HEK293 (cell line): ENCODE measurements around the gene BTBD2.

ENCODE experiments used
- CTCF ChIA-PET: fragments of 350-600 bp; formaldehyde crosslinking; extraction: SDS; loops from one replicate; lab custom pipeline; 2021; ENCODE audit warnings: antibody characterized with exemption; lab: Yijun Ruan, JAX
- POLR2A ChIA-PET: fragments of 300-600 bp; formaldehyde crosslinking; extraction: SDS; loops from one replicate; lab custom pipeline; 2020; ENCODE audit warnings: antibody characterized with exemption, inconsistent platforms; lab: Yijun Ruan, JAX
- H3K27ac ChIP-seq: fragments of 200-500 bp; sonication (Bioruptor generic); 2 replicates; pipeline ENCODE4 v1.5.1; 2014; ENCODE audit warnings: low read depth, low read length, control low read depth, inconsistent platforms; ENCODE audit errors: extremely low read depth
- H3K36me3 ChIP-seq, 2 experiments: fragments of 200-500 bp in 1 of 2; sonication (Bioruptor generic) in 1 of 2; 1 replicate in 1 of 2; 2 replicates in 1 of 2; pipeline ENCODE4 v1.5.1; 2014 to 2017; ENCODE audit warnings: inconsistent platforms in 2 of 2, low read length in 2 of 2; ENCODE audit not compliant: control insufficient read depth in 2 of 2, insufficient read depth in 1 of 2
- H3K4me1 ChIP-seq: fragments of 200-500 bp; sonication (Bioruptor generic); 2 replicates; pipeline ENCODE4 v1.5.1; 2014; ENCODE audit warnings: mild to moderate bottlenecking, low read length, inconsistent platforms; ENCODE audit not compliant: control insufficient read depth, insufficient read depth
- H3K4me3 ChIP-seq: 2 replicates; pipeline ENCODE4 v1.5.1; 2011; ENCODE audit warnings: low read depth, mild to moderate bottlenecking, control low read depth, low read length, moderate library complexity
- H3K9me3 ChIP-seq: fragments of 200-500 bp; sonication (Bioruptor generic); 2 replicates; pipeline ENCODE4 v1.5.1; 2014; ENCODE audit warnings: low read depth, low read length, inconsistent platforms; ENCODE audit not compliant: control insufficient read depth, insufficient read depth
- GLI4 ChIP-seq: fragments of 450-650 bp; formaldehyde crosslinking; IDR thresholded peaks from 2 replicates; pipeline ENCODE4 v1.5.1; 2016; ENCODE audit warnings: missing biosample characterization, missing genetic modification characterization
- SP2 ChIP-seq: fragments of 450-650 bp; formaldehyde crosslinking; IDR thresholded peaks from 2 replicates; pipeline ENCODE4 v1.5.1; 2016; ENCODE audit warnings: missing biosample characterization, missing genetic modification characterization
- YY1 ChIP-seq: fragments of 450-650 bp; formaldehyde crosslinking; IDR thresholded peaks from 2 replicates; pipeline ENCODE4 v1.5.1; 2018; ENCODE audit warnings: missing biosample characterization, missing genetic modification characterization
- ZFP37 ChIP-seq: fragments of 450-650 bp; formaldehyde crosslinking; IDR thresholded peaks from 2 replicates; pipeline ENCODE4 v1.5.1; 2016; ENCODE audit warnings: missing biosample characterization, missing genetic modification characterization
- ZNF174 ChIP-seq: fragments of 450-650 bp; formaldehyde crosslinking; IDR thresholded peaks from 2 replicates; pipeline ENCODE4 v1.5.0; 2017; ENCODE audit warnings: missing biosample characterization, mild to moderate bottlenecking, missing genetic modification characterization
- ZNF184 ChIP-seq: fragments of 450-650 bp; IDR thresholded peaks from 2 replicates; pipeline ENCODE4 v1.5.1; 2018; ENCODE audit warnings: missing biosample characterization, mild to moderate bottlenecking, missing genetic modification characterization
- ZNF211 ChIP-seq: fragments of 450-650 bp; formaldehyde crosslinking; IDR thresholded peaks from 2 replicates; pipeline ENCODE4 v1.5.1; 2016; ENCODE audit warnings: low read depth, missing biosample characterization, missing genetic modification characterization
- ZNF266 ChIP-seq: fragments of 450-650 bp; formaldehyde crosslinking; IDR thresholded peaks from 2 replicates; pipeline ENCODE4 v1.5.1; 2016; ENCODE audit warnings: missing biosample characterization, missing genetic modification characterization, low read depth
- ZNF341 ChIP-seq: fragments of 450-650 bp; formaldehyde crosslinking; IDR thresholded peaks from 2 replicates; pipeline ENCODE4; 2016; ENCODE audit warnings: low read depth, missing biosample characterization, missing genetic modification characterization
- ZNF426 ChIP-seq: fragments of 450-650 bp; formaldehyde crosslinking; IDR thresholded peaks from 2 replicates; pipeline ENCODE4 v1.5.1; 2017; ENCODE audit warnings: missing biosample characterization, missing genetic modification characterization, mild to moderate bottlenecking, inconsistent platforms, moderate library complexity
- ZNF600 ChIP-seq: fragments of 450-650 bp; formaldehyde crosslinking; IDR thresholded peaks from 2 replicates; pipeline ENCODE4 v1.5.1; 2016; ENCODE audit warnings: missing biosample characterization, missing genetic modification characterization
- ZNF664 ChIP-seq: fragments of 450-650 bp; formaldehyde crosslinking; IDR thresholded peaks from 2 replicates; pipeline ENCODE4 v1.5.1; 2016; ENCODE audit warnings: missing biosample characterization, missing genetic modification characterization
- ZNF670 ChIP-seq: fragments of 450-650 bp; formaldehyde crosslinking; IDR thresholded peaks from 2 replicates; pipeline ENCODE4 v1.5.1; 2016; ENCODE audit warnings: missing biosample characterization, missing genetic modification characterization, low read depth
- TF ChIP-seq, protein P1 (sequence below): fragments of 450-650 bp; formaldehyde crosslinking; IDR thresholded peaks from 2 replicates; pipeline ENCODE4 v1.5.1; 2016; ENCODE audit warnings: missing biosample characterization, missing genetic modification characterization, borderline replicate concordance
- TF ChIP-seq, protein P2 (sequence below): fragments of 450-650 bp; formaldehyde crosslinking; IDR thresholded peaks from 2 replicates; pipeline ENCODE4 v1.5.0; 2017; ENCODE audit warnings: missing biosample characterization, missing genetic modification characterization, borderline replicate concordance
- TF ChIP-seq, protein P3 (sequence below): fragments of 450-650 bp; formaldehyde crosslinking; IDR thresholded peaks from 2 replicates; pipeline ENCODE4 v1.5.1; 2016; ENCODE audit warnings: missing biosample characterization, missing genetic modification characterization
- TF ChIP-seq, protein P4 (sequence below): fragments of 450-650 bp; formaldehyde crosslinking; IDR thresholded peaks from 2 replicates; pipeline ENCODE4 v1.5.1; 2017; ENCODE audit warnings: missing biosample characterization, missing genetic modification characterization
- TF ChIP-seq, protein P5 (sequence below): fragments of 450-650 bp; formaldehyde crosslinking; IDR thresholded peaks from 2 replicates; pipeline ENCODE4 v1.5.1; 2016; ENCODE audit warnings: missing biosample characterization, missing genetic modification characterization
- TF ChIP-seq, protein P6 (sequence below): fragments of 450-650 bp; formaldehyde crosslinking; IDR thresholded peaks from 2 replicates; pipeline ENCODE4 v1.5.1; 2016; ENCODE audit warnings: missing biosample characterization, missing genetic modification characterization

Gene BTBD2

DNA sequence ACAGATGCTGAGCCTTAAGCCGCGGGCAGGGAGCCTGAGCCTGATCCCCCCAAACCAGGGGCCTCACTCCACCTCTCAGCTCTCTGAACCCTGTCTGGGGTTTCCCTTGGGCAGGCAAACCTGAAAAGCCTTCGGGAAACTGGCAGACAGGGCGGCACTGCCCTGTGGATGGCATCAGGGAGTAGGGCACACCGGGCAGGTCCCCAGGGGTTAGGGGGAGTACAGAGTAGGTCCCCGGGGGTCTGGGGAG, 25.8 kb upstream of the BTBD2 start (continued):
- TF ChIP-seq ZNF426 (tag by site-specific recombination) (no peak), ZNF670 (tag by site-specific recombination) (no peak), ZNF174 (tag by site-specific recombination) (no peak), ZNF211 (tag by site-specific recombination) (no peak)
- TF ChIP-seq, protein P1, sequence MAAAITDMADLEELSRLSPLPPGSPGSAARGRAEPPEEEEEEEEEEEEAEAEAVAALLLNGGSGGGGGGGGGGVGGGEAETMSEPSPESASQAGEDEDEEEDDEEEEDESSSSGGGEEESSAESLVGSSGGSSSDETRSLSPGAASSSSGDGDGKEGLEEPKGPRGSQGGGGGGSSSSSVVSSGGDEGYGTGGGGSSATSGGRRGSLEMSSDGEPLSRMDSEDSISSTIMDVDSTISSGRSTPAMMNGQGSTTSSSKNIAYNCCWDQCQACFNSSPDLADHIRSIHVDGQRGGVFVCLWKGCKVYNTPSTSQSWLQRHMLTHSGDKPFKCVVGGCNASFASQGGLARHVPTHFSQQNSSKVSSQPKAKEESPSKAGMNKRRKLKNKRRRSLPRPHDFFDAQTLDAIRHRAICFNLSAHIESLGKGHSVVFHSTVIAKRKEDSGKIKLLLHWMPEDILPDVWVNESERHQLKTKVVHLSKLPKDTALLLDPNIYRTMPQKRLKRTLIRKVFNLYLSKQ (tag by site-specific recombination): no peak
- TF ChIP-seq, protein P2, sequence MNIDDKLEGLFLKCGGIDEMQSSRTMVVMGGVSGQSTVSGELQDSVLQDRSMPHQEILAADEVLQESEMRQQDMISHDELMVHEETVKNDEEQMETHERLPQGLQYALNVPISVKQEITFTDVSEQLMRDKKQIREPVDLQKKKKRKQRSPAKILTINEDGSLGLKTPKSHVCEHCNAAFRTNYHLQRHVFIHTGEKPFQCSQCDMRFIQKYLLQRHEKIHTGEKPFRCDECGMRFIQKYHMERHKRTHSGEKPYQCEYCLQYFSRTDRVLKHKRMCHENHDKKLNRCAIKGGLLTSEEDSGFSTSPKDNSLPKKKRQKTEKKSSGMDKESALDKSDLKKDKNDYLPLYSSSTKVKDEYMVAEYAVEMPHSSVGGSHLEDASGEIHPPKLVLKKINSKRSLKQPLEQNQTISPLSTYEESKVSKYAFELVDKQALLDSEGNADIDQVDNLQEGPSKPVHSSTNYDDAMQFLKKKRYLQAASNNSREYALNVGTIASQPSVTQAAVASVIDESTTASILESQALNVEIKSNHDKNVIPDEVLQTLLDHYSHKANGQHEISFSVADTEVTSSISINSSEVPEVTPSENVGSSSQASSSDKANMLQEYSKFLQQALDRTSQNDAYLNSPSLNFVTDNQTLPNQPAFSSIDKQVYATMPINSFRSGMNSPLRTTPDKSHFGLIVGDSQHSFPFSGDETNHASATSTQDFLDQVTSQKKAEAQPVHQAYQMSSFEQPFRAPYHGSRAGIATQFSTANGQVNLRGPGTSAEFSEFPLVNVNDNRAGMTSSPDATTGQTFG (tag by site-specific recombination): no peak
- TF ChIP-seq, protein P3, sequence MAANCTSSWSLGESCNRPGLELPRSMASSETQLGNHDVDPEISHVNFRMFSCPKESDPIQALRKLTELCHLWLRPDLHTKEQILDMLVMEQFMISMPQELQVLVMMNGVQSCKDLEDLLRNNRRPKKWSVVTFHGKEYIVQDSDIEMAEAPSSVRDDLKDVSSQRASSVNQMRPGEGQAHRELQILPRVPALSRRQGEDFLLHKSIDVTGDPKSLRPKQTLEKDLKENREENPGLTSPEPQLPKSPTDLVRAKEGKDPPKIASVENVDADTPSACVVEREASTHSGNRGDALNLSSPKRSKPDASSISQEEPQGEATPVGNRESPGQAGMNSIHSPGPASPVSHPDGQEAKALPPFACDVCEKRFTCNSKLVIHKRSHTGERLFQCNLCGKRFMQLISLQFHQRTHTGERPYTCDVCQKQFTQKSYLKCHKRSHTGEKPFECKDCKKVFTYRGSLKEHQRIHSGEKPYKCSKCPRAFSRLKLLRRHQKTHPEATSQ (tag by site-specific recombination): no peak

DNA sequence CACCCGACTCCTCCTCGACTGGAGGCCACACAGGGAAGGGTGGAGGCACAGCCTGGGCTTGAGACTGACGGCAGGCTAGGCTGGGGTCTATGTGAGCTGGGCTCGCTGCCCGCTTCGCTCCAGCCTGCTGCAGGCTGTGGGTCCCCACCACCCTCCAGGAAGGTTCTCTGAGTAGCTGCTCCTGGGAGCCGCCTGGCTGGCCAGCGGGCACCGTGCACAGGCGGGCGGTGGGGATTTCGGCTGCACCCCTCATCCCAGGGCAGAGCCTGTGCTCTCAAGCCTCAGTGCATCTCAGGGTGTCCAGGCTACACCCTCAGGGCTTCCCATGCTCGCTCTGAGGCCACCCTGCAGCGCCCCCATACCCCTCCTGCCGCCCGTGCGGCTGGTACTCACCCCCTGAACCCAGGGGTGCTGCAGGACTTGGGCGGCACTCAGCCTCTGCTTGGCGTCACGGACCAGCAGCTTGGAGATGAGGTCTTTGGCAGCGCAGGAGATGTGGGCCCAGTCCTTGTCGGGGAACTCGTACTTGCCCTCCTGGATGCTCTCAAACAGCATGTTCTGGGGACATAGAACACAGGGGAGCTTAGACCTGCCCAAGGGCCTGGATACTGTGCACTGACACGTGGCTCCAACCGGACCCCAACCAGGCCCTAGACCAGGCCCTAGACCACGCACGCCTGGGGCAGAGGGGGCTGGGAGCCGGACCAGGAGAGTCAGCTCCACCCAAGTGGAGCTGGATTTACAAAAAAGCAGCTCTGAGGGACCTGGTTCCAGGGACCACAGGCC, 25.3 kb upstream of the BTBD2 start:
- no peaks in the 10 kb centered on the region for H3K9me3 ChIP-seq
- POLR2A ChIA-PET: interaction anchor here (0.5 to 0.8 kb wide), 2 partner anchors 9 to 17 kb away, joined by 3 read pairs; no protein-coding TSS in a partner anchor

DNA sequence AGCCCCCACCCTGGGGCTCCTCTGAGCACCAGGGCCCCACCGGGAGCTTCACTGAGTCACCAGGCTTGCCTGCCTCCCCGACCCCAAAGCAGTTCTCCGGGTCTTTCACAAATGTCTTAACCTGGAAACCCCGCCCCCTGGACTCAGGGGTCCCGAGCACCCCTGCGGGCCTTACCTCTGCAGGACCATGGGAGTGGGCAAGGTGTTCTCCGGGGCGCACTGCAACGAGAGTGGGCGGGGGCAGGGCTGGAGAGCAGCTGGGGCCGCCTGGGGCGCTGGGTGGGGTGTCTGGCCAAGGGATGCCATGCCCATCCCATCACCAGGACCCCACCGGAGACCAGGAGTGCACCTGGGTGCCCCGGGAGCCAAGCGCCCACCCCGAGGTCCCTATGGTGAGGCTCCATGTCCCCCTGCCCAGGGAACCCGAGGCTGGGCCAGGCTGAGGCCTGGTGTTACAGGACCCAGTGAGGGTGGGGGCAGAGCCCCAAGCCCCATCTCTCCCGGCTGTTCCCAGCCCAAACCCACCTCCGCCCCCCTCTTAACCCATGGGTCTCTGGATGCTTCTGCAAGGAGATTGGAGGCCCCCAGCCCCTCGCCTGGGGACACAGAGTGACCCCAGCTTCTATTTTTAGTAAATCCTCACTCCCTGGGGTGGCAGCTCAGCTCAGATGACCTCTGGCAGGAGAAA, 24.6 kb upstream of the BTBD2 start:
- CTCF ChIA-PET: interaction anchor here (1.1 kb wide), 1 partner anchor 21 kb away, joined by 8 read pairs; no protein-coding TSS in a partner anchor
- no peak overlapping the region for H3K27ac ChIP-seq
- H3K9me3 ChIP-seq: no peaks in the 10 kb centered on the region
- H3K4me1 ChIP-seq: peaks cover 13% of the 10 kb centered on the region
- H3K36me3 ChIP-seq: peaks cover 0 to 60% of the 10 kb centered on the region in 2 experiments; a peak in 2 of 3 replicates
- POLR2A ChIA-PET: no interaction called here
- no peak overlapping the region for H3K4me3 ChIP-seq
- TF ChIP-seq, protein P4, sequence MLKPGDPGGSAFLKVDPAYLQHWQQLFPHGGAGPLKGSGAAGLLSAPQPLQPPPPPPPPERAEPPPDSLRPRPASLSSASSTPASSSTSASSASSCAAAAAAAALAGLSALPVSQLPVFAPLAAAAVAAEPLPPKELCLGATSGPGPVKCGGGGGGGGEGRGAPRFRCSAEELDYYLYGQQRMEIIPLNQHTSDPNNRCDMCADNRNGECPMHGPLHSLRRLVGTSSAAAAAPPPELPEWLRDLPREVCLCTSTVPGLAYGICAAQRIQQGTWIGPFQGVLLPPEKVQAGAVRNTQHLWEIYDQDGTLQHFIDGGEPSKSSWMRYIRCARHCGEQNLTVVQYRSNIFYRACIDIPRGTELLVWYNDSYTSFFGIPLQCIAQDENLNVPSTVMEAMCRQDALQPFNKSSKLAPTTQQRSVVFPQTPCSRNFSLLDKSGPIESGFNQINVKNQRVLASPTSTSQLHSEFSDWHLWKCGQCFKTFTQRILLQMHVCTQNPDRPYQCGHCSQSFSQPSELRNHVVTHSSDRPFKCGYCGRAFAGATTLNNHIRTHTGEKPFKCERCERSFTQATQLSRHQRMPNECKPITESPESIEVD: no peak
- TF ChIP-seq, protein P5, sequence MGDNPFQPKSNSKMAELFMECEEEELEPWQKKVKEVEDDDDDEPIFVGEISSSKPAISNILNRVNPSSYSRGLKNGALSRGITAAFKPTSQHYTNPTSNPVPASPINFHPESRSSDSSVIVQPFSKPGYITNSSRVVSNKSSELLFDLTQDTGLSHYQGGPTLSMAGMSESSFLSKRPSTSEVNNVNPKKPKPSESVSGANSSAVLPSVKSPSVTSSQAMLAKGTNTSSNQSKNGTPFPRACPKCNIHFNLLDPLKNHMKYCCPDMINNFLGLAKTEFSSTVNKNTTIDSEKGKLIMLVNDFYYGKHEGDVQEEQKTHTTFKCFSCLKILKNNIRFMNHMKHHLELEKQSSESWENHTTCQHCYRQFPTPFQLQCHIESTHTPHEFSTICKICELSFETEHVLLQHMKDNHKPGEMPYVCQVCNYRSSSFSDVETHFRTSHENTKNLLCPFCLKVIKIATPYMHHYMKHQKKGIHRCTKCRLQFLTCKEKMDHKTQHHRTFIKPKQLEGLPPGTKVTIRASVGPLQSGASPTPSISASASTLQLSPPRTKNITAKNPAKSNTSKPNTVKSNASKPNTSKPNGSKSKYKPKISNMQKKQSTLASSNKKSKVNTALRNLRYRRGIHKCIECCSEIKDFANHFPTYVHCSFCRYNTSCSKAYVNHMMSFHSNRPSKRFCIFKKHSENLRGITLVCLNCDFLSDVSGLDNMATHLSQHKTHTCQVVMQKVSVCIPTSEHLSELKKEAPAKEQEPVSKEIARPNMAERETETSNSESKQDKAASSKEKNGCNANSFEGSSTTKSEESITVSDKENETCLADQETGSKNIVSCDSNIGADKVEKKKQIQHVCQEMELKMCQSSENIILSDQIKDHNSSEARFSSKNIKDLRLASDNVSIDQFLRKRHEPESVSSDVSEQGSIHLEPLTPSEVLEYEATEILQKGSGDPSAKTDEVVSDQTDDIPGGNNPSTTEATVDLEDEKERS (tag by site-specific recombination): no peak
- TF ChIP-seq SP2 (tag by site-specific recombination) (no peak), YY1 (tag by site-specific recombination) (no peak), ZFP37 (tag by site-specific recombination) (no peak), ZNF341 (tag by site-specific recombination) (peak; percentile 74), ZNF184 (no peak), GLI4 (tag by site-specific recombination) (no peak), ZNF266 (no peak)
- TF ChIP-seq, protein P6, sequence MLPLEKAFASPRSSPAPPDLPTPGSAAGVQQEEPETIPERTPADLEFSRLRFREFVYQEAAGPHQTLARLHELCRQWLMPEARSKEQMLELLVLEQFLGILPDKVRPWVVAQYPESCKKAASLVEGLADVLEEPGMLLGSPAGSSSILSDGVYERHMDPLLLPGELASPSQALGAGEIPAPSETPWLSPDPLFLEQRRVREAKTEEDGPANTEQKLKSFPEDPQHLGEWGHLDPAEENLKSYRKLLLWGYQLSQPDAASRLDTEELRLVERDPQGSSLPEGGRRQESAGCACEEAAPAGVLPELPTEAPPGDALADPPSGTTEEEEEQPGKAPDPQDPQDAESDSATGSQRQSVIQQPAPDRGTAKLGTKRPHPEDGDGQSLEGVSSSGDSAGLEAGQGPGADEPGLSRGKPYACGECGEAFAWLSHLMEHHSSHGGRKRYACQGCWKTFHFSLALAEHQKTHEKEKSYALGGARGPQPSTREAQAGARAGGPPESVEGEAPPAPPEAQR (tag by site-specific recombination): no peak

More for the DNA sequence above, 25.3 kb upstream of the BTBD2 start:
- no peak for TF ChIP-seq ZNF664 (tag by site-specific recombination)
- TF ChIP-seq ZNF600 (tag by site-specific recombination): peak; percentile 43; the same call in 1 of the 2 replicates
- CTCF ChIA-PET: interaction anchor here (0.6 kb wide), 1 partner anchor 26 kb away, joined by 3 read pairs; no protein-coding TSS in a partner anchor
- peaks cover 13% of the 10 kb centered on the region for H3K4me1 ChIP-seq
- H3K27ac ChIP-seq: peak overlapping the region; percentile 85
- H3K4me3 ChIP-seq: no peak overlapping the region
- peaks cover 0 to 67% of the 10 kb centered on the region in 2 experiments; a peak in 2 of 3 replicates for H3K36me3 ChIP-seq
